GM18519 (cell line): ENCODE results near the gene GRM5.
"Not testable (repeated sequence)": the region's sequence is repeated elsewhere in the genome, so short reads cannot be mapped to it uniquely, and the experiment has no call there.

Experiments
- ATAC-seq: cut with Tn5 transposase; IDR thresholded peaks from one replicate; pipeline ENCODE4 v1.9.1; 2021; ENCODE audit warnings: mild to moderate bottlenecking, moderate library complexity; ENCODE audit not compliant: unreplicated experiment, low FRiP score

GRM5 gene

GRCh38 chr11:88844941-88845340 is 220.8 kb downstream of the GRM5 start:
- ATAC-seq = not testable (repeated sequence)

- not testable (repeated sequence) for ATAC-seq
These were observed 221.9 kb downstream of the GRM5 start for GRCh38 chr11:88843766-88844426.

DNA sequence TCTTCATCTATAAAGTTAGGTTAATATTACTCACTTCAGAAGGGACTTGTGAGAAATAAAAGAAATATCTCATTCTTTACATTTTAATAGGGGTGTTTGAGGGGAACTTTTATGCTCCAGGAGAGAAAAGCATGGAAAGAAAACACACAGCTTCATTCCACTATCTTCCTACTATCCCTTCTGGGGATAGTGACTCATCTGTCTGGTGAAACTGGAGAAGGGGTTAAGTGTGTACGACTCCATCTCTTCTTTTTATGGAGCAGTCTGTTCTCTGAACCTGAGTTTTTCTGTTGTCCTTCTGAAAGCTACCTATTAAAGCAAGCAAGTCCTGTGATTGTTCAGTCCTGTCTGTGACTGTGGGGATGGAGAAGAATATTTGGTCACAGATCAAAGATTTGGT is 227.6 kb downstream of the GRM5 start:
- ATAC-seq = not testable (repeated sequence)

DNA sequence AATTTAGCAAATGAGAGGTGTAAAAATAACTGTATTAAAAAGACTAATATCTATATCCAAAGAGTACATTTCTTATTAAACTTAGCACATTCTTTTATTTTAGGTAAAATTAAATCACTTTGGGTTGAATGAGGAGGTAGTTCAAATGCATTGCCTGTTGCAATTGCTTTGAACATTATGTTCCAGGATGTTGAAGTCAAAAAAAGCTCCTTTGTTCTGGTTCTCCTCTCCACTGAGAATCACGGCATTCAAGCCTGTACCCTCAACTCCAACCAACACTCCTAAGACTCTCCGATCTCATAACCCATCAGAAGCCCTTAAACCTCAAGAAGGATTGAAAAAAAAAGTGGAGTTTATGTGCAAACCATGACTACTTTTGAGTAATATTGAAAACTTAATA is 230.1 kb downstream of the GRM5 start:
- not testable (repeated sequence) for ATAC-seq

DNA sequence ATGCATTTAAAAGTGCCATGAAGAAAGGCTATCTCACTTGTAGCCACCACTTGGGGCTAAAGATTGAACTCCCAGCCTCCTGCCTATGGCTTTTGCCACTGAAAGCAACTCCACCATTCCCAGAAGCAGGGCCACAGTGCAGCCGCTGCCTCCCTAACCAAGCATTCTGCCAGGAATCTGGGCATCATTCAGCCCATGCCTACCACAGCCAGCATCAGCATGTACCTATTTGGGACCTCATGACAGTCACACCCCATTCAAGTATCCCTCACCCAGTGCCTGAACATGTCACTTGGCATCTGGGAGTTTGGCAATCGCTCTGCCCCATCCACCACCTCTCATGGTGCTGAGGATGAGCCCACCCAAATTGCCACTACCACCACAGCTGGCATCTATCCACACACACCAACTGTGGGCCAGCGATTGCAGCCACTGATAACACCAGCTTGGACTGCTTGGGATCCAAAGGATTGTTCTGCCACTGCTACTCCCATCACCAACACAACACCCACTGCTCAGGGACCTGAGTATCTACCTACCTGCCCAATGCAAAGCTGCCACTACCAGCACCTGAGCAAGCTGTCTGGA is 234.4 kb downstream of the GRM5 start:
- ATAC-seq = no peak

DNA sequence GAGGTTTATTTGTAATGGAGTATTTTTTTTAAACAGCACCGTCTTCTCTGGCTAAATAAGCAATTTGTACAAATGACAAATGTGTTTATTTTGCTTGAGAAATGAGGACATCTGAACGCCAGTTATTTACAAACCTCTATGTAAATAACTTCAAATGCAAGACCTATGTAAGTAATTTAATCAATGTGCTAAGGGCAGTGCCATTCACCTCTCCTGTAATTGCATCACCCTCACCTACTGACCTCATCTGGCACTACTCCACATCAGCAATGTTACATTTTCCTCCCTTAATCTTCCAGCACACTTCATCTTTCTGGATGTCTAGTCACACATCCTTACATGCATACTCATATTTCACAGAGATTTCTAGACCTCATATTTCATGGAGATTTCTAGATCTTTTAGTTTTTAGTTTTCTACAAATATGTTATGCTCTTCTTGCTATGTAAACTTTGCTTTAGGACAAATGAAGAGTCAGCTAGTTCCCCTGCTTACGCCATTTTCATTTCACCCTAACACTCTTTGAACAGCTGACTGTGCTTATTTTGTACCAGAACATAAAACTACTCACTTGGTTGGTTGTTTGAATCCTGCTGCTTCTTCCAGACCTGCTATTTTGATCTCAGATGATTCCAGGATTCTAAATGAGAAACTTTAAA is 238.6 kb downstream of the GRM5 start:
- no peak for ATAC-seq

DNA sequence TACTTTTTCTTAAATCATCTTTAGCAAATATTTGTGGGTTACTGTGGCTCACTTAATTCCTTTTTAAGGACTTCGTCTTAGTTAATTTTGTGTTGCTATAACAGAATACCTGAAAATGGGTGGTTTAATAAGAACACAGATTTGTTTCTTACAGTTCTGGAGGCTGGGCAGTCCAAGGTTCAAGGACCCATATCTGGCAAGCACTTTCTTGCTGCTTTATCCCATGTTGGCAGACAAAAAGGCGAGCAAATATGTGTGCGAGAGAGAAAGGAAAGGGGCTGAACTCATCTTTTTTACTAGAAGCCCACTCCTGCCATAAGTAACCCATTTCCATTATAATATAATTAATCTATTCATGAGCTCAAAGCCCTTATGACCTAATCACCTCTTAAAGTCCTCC is 246.2 kb downstream of the GRM5 start:
- ATAC-seq = no peak

DNA sequence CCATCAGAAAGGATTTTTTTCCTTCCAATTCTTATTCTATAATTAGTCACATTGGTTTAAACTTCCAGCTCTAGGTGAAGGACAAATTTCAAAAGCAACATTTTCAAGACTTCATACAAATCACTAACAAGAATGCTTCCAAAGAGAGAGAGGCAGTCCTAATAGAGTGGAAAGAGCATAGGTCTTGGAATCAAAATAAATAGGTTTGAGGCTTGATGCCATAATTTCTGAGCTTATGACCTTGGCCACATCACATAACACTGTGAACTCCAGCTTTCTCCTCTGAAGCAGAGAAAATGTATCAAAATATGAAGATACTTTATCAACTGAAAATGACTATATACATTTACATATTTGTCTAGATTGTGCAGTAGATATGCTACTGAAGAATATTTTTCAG is 246.8 kb downstream of the GRM5 start:
- no peak for ATAC-seq

GRCh38 chr11:88815505-88815904 is 250.3 kb downstream of the GRM5 start:
- no peak for ATAC-seq

- ATAC-seq = no peak
These were observed 251.7 kb downstream of the GRM5 start for GRCh38 chr11:88814076-88814475.

GRCh38 chr11:88813233-88813915 is 252.4 kb downstream of the GRM5 start:
- peak; percentile 96 for ATAC-seq

GRCh38 chr11:88810420-88811097 is 255.2 kb downstream of the GRM5 start:
- no peak for ATAC-seq

DNA sequence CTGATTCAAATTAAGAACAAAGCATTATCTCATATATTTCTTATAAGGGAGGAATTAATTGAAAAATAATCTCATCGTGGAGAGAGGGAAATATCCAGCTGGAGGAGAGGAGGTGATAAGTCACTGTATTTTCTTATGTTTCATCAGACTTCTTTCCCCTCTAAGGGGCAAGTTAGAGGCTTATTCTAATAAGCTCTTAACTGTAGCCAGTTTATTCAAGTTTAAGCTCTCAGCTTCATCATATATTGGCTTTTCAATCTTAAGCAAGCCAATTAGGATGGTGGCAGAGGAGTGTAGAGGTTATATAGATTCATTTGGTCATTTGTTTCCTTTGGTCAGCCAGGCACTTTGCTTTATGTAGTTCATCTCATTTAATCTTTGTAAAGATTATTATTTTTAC is 256.7 kb downstream of the GRM5 start:
- no peak for ATAC-seq

- ATAC-seq = peak; percentile 39
These were observed 258.4 kb downstream of the GRM5 start for GRCh38 chr11:88807349-88807748.

DNA sequence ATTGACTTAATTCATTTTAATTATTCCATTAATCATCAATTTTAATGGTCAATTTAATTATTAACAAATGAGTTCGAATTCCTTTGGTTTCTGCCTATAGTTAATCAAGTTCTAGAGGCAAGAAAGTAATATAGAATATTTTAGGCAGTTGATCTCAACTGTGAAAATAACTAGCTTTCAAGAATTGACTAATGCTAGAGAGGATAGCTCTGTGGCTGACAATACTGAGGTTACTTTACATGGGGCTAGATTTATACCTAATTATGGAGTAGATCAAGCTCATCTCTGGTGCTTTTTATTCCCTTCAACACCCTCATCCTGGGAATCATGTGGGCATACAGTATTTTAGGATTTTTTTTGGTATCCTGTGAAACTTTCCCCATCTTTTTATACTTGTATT is 259.4 kb downstream of the GRM5 start:
- no peak for ATAC-seq

DNA sequence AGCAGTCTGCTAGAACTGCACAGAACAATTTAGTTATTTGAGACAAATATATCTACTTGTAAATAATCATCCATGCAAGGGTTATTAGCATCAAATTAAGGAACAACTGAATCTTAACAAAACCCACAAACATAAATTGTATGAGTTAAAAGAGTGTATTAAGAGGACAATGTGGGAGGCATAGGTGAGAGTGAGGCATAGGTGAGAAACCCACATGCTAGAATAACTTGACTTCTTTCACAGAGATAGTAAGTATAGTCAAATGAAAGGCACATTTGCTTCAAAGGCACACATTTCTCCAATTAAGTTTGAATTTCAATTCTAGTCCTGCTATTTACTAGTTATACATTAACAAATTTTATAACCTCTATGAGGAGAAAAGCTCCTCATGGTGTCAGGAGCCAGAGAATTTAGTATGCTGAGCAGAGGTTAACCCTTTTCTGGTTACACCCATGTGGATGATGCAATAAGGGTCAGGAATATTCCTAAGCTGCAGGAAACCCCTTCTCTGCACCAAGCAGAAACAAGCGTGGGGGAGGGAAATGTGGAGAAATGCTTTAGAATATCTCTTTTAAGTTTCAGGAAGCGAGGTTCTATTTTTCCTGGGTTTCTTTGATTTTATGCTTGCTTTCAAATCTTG is 264.2 kb downstream of the GRM5 start:
- ATAC-seq = no peak

DNA sequence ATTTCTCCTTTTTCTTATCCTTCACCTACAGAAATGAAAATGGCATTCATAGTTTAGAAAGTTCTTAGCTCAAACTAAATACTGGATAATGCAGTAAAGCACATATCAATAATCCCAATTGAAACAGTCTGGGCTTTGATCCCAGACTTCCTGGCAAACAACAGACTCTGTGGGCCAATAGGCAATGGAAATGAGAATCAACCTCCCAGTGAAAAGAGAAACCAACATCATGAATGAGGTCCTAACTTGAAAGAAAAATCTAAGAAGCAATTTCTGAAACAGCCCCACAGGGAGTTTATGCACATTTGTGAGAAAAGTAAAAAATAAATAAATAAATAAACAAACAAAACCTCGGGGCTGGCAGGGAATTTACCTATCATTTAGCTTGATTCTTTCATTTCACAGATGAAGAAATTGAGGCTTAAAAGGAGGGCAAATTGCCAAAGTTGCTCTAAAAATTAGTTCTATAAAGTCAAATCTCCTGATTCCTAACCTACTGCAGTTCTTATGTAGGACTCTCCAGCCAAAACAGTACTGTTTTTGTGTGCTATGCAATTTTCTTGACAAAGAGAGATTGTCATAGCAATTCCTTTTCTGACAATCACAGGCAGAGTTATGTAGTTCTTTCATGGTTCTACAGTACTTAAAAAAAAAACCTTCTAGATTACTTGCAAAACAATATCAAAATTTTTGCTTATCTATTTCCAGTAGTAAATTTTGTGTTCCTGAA is 265.8 kb downstream of the GRM5 start:
- no peak for ATAC-seq

DNA sequence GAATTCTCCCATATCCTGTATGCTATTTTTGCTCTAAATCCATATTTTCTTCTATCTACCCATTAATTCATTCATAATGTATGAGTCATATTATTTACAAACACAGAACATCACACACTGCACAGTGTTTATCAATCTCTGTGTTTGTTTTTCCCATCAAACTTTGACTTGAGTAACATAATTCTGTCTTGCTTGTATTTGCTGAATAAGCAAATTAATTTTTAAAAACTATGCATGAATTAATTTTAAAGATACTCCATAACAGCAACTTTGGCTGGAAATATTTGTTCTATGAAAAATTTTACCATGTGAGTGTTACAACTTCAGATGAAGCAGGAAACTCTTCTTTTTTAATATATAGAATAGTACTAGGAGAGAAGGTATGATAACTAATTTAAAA is 275.6 kb downstream of the GRM5 start:
- no peak for ATAC-seq

DNA sequence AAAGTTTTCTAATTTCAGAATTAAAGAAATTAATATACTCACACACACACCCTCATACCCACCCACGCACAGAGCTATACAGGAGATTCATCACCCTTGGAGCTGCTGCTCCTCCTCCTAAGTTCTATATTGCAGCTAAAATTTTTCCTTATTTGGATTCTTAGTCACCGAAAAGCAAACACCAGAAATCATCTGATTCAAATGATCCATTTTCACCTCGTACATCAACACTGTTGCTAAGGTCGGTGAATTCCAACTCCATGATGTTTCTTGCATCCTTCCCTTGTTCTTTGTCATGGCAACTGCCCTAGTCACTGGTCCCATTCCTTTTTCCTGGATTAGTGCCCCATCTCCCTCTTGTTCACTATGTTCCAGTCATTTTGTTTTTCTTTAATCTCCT is 286.2 kb downstream of the GRM5 start:
- ATAC-seq = no peak
